ENCODE measurements around the gene FTCD.
"Not testable (repeated sequence)": the region's sequence is repeated elsewhere in the genome, so short reads cannot be mapped to it uniquely, and the experiment has no call there.

The FTCD gene

DNA sequence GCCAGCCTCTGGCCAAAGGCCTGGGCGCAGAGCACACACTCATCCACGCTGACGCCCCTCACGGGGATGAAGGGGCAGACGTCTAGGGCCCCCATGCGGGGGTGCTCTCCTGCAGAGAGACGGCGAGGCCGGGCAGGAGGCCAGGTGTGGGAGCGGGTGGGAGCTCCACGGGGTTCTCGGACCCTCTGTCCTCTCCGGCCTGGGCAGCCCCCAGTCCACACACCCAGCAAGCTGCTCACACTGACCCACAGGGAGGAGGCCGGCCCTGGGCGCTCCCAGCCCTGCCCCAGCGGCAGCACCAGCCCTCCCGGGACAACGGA, 2.5 kb downstream of the FTCD start:
- no peak for DNase-seq

GRCh38 chr21:46151989-46152926, 3.1 kb downstream of the FTCD start:
- no peak for DNase-seq

- no peak for DNase-seq
These were observed 4.0 kb downstream of the FTCD start for GRCh38 chr21:46151261-46151988.

- DNase-seq = no peak
These were observed 4.8 kb downstream of the FTCD start for GRCh38 chr21:46150491-46151121.

- no peak for DNase-seq
These were observed 5.3 kb downstream of the FTCD start for GRCh38 chr21:46150073-46150472.

- no peak for DNase-seq
These were observed 6.0 kb downstream of the FTCD start for GRCh38 chr21:46149205-46149901.

DNA sequence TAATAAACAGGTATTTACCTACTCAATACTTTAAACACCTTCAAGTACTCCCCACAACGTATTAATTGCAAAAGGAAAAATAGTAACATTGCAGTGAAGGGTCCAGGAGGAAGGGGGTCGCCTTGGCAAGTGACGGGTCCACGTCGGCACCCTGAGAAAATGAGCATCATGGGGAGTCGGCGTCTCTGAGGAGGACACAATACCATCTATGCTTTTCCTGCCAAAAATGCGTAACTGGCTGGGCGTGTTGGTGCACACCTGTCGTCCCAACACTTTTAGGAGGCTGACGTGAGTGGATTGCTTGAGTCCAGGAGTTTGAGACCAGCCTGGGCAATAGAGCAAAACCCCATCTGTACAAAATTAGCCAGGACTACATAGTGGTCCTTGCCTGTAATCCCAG, 7.3 kb downstream of the FTCD start:
- no peak for DNase-seq

- DNase-seq = not testable (repeated sequence)
These were observed 8.0 kb downstream of the FTCD start for GRCh38 chr21:46147429-46147828.

GRCh38 chr21:46146856-46147255, 8.5 kb downstream of the FTCD start:
- no peak for DNase-seq

DNA sequence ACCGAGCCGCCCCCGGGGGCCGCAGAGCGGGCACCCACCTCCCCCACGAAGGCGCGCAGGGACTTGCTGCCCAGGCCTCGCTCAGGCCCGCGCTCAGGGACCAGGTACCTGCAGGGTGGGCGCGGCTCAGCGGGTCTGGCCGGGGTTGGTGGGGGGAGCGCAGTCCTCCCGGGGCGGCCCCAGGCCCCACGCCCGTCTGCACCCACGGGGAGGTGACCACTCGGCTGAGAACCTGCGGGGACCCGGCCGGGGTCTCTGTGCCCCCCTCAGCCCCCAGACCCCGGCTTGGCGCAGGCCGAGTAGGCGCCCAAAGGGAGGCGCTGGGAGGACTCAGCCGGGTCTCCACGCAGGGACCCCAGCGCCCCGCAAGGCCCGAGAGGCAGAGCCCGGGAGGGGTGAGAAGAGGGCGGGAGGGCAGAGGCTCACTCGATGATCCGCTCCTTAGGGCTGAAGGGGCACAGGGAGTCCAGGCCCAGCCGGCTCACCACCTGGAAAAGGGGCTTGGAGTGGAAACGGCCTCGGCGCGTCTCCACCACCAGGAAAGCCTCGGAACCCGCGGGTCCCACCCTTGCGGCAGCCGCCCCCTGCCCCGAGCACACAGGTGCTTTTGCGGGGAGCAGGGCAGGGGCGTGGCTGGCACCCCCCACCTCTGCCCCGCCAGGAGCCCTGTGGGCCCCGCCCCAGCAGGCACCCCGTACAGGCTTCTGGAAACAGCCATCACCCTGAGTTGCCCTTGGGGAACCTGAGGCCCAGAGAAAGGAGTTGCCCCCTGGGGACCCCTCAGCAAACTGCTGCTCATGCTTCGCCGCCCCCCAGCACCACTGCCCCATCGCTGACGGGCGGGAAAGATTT, 9.3 kb downstream of the FTCD start:
- DNase-seq = no peak

DNA sequence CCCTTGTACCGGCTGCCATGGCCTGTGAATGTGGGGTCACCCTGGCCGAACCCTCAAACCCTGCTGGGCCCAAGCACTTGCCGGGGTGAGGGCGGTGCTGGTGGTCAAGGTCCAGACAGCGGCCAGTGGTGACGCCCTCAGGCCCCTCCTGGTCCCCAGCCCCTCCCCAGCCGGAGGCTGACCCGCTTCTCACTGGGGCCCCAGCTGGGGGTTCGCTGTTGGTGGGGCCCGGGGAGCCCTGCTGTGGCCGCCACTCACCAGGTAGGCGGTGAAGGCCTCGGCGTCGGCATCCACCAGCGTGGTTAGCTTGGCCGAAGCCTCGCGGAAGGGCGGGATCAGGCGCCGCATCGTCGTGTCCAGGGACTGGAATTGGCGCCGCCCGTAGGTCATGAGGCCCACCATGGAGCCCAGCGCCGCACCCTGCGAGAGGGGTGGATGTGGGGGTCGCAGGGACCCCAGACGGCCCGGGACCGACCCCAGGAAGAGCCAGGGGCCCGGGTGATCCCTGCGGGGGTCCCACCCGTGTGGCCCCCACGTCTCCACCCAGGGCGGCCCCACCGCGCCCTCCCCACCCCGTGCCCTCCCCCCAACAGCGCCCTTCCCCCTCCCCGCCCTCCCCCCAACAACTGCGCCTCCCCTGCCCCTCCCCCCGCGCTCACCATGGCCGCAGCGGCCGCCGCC, 10.1 kb downstream of the FTCD start:
- DNase-seq = no peak

GRCh38 chr21:46144464-46145070, 10.8 kb downstream of the FTCD start:
- no peak for DNase-seq

DNA sequence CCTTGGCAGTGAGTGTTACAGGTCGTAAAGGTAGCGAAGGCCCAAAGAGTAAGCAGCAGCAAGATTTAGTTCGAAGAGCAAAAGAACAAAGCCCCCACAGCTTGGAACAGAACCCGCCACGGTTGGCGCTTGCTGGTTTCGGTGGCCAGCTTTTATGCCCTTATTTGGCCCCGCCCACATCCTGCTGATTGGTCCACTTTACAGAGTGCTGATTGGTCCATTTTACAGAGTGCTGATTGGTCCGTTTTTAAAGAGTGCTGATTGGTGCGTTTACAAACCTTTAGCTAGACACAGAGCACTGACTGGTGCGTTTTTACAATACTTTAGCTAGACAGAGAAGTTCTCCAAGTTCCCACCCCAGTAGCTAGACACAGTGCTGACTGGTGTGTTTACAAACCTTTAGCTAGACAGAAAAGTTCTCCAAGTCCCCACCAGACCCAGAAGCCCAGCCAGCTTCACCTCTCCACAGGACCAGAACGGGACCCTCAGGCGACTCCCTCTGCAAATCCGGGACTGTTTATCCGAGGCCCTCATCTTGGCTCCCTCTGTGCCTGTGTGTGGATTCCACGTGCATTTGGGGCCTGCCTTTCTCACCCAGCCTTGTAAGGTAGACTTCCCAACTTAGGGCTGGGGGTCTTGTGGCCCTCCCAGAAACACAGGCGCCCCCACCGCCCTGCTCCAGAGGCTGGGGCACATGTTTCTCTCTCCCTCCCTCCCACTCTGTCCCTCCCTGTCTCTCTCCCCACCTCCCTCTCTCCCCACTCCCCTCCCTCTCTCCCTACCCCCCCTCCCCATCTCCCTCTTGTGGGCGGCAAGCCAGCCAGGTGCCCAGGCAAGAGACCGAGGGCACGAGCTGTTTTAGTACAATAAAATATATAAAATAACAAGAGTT, 12.6 kb downstream of the FTCD start:
- DNase-seq = no peak

- no peak for DNase-seq
These were observed 13.4 kb downstream of the FTCD start for GRCh38 chr21:46141767-46142581.

GRCh38 chr21:46140352-46141003, 14.9 kb downstream of the FTCD start:
- not testable (repeated sequence) for DNase-seq

DNA sequence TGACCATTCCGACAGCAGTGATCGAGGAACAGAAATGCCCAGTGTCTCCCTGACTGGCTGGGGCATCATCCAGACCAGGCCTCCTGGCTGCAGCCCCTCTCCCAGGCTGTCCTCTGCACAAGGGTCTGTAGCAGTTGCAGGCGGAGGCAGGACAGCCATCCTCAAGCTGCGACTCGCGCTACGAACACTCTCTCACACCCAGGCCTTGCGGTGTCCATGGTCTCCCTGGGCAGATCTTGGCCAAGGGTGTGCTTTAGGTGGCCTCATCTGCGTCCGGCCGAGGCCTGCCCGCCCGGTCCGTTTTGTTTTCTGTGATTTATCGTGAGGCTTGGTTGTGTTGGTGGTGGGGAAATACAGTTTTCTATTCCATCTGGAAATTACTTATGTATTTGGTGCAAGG, 15.7 kb downstream of the FTCD start:
- DNase-seq = no peak

- DNase-seq = no peak
These were observed 16.9 kb downstream of the FTCD start for GRCh38 chr21:46138383-46138970.

- no peak for DNase-seq
These were observed 17.5 kb downstream of the FTCD start for GRCh38 chr21:46137908-46138307.
